Breast epithelium (tissue), 3 donors: ENCODE data around the gene ATOX1.

Experiments used
- POLR2AphosphoS5 ChIP-seq, 3 donors: sonication (generic); formaldehyde crosslinking; IDR thresholded peaks; one replicate each; pipeline ENCODE4 v1.6.1; 2017; ENCODE audit warnings: antibody characterized with exemption in 3 of 3
- TF ChIP-seq, protein P1 (sequence below), 3 donors: fragments of 450-650 bp; IDR thresholded peaks; one replicate each; pipeline ENCODE4 v1.5.1; 2016 to 2017; ENCODE audit warnings: antibody characterized with exemption in 3 of 3, mild to moderate bottlenecking in 3 of 3, moderate library complexity in 3 of 3

DNA sequence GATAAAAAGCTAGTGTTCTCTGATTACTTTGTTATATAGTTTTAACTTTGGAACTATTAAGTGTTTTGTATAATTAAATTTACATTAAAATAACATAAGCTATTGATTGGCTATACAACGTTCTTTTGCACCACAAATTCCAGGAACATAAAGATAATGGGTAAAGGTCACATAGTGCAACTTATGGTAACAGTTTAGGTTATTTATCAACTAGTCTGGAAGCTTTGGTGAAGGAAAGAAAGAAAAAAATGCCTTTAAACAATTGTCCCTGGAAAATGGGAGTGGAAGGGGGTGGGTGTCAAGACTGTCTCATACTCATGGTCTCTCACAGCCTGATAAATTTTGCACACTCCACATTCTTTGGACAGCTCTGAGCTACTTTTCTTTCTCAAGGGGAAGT lies 54.7 kb downstream of the ATOX1 start:
- no peak for TF ChIP-seq POLR2AphosphoS5 (IDR thresholded peaks at IDR 0.05)
- TF ChIP-seq, protein P1, sequence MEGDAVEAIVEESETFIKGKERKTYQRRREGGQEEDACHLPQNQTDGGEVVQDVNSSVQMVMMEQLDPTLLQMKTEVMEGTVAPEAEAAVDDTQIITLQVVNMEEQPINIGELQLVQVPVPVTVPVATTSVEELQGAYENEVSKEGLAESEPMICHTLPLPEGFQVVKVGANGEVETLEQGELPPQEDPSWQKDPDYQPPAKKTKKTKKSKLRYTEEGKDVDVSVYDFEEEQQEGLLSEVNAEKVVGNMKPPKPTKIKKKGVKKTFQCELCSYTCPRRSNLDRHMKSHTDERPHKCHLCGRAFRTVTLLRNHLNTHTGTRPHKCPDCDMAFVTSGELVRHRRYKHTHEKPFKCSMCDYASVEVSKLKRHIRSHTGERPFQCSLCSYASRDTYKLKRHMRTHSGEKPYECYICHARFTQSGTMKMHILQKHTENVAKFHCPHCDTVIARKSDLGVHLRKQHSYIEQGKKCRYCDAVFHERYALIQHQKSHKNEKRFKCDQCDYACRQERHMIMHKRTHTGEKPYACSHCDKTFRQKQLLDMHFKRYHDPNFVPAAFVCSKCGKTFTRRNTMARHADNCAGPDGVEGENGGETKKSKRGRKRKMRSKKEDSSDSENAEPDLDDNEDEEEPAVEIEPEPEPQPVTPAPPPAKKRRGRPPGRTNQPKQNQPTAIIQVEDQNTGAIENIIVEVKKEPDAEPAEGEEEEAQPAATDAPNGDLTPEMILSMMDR (IDR thresholded peaks at IDR 0.05) = no peak
